Activated CD8-positive, alpha-beta memory T cell treated with anti-CD3 and anti-CD28 coated beads for 24 hours (primary cell): ENCODE data around the gene PELO.
"Not testable (repeated sequence)": the region's sequence is repeated elsewhere in the genome, so short reads cannot be mapped to it uniquely, and the experiment has no call there.

Experiments
- DNase-seq: peaks from one replicate; pipeline ENCODE4 v3.0.0-alpha.2; 2020

Gene PELO

DNA sequence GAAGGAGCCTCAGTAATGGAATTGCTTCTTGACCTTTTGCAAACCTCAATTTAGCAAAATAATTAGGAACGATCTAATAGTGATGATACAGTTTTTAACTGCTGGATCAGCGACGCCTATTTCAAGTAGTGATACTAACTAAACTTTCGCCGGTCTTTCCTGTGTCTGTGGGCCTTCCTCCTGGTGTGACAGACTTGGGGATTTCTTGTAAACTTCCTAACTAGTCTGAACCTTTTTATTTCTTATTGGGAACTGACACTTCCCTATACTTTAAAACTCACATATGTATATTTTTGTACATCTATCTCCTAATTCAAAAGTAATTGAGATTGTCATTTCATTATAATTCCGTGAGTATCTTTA, 15.2 kb downstream of the PELO start:
- DNase-seq = no peak

DNA sequence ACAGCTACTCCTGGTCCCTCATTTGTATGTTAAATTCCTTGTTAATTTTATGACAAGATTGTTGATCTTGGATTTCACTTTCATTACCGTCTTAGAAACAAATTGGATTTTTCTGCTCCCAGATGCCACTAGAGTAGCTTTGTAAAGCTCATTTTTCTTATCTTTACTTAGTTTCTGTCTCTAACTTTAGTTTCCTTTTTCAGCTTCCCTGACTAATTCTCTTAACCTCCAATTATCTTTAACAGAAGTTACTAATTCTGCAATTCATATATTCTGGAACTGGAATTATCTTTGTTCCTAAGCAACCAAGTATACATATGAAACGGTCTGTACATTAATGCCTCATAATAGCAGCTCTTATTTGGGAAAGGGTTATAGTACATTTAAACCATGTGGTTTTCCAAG, 16.7 kb downstream of the PELO start:
- no peak for DNase-seq

DNA sequence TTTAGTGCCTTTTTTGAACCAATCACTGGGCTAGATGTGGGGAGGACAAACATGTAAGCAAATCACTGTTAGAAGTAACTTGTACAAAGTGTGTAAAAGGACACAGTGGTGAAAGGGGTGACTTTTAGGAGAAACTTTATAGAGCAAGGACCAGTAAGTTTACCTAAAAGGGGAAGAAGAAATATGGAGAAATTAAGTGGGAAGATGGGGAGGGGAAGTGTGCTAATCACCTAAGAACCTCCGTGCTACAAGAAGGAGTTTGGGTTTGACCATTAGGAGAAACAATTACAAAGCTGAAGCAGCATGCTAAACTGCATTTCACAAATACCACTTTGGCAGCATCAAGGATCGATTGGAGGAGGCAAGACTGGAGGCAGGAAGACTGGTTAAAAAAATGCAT, 17.3 kb downstream of the PELO start:
- no peak for DNase-seq

DNA sequence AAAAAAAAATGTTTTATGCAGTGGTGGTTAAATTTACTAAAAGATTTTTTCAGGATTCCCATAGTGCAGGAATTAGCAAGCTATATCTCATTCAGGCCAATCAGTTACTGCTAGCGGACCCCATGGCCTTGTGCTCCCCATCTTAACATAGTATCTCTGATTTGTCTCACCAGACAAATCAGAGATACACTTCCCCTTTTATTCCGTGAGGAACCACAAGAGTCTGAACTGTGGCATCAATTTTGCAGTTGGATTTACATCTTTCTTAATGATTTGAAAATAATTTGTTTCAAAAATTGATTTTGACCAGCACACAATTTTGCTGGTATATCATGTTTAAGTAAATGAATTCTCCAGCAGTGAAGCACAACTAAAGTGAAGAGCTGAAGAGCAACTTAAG, 17.9 kb downstream of the PELO start:
- DNase-seq = no peak

DNA sequence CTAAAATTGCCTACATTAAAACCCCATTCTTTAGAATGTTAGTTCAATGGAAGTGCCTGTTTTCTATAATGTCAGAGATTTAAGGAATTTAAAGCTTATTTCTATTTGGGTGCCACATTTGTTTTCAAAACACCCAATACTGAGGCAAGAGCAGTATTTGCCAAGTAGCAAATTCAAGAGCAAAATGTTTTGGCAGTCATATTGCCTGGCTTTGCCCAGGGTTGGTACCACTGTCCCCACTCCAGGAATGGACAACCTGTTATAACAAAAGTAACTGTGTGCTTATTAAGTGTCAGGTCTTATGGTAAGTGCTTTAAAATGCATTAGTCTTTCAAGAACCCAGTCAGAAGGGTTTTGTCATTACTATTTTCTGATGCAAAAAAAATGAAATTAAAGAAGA, 19.3 kb downstream of the PELO start:
- DNase-seq = no peak

DNA sequence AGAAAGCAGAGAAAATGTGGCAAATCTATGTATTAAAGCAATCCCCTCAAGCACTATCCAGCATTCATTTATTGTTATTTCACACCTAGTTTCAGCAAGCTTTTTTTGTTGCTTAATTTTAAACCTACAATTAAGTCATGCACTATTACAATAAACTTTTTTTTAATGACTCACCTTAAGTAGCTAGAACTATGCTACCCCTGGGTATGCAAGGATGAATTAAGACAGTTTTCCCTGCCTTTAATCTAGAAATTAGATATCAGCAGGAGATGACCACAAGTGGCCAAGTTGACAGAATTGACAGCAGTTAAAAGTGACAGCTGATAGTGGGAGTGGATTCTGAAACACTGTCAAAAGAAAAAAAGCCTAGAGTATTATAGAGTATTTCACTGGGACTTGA, 20.0 kb downstream of the PELO start:
- no peak for DNase-seq

DNA sequence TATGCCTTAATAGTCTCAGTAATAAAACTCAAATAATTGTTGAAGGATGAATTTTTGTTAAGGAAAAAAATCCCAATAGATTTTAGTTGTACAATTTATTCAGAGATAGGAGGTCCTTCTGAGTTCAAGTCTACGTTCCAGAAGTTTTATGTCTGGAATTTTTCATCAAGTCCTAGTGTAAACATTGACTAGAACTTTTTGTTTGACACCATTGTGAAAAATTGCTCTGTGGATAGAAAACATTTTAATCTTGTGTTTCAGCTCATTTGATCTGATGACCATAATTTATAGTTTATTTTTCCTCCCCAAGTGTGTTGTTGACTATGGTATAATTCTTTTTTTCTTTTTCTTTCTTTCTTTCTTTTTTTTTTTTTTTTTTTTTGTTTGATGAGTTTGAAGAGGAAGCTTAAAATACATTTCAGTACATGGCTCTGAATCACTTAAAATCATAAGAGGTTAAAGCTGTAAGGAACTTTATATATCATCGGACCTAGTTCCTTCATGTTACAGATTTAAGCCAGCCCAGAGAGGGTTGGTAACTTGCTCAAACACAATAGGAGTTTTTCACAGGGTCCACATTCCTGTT, 20.7 kb downstream of the PELO start:
- DNase-seq = no peak

DNA sequence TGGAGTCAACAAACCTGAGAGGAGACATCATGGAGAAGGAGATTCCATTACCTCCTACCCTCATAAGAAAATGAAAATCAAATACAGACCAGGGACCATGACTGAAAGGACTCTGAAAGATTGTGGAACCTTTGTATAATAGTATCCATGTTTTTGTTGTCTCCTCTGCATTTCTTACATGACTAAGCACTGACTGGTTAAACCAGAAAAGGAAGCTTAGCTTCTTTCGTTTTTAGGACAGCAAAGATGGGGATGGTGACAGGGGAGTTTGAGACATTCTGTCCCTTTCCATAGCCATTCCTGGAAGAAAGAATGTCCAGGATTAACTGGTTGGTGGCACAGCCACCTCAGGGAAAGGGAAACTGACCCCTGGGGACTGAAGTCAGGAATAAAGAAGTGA, 22.2 kb downstream of the PELO start:
- no peak for DNase-seq

DNA sequence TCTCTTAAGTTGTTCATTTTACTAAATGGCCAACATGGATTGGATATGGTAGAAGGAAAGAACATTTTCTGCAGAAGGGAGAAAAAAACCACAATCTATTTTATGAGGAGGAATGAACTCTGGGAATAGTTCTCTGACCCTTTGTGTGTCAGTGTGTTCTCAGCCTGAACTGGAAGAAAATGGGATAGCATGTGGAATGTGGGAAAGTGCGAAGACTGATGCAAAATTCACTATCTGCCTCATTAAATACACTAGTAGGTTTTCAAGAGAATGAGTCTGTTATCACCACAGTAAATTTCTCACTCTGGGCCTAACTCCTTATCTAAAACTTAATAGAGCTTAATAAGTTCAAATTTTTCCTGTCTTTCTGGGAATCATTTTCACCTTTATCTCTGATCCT, 22.7 kb downstream of the PELO start:
- no peak for DNase-seq

DNA sequence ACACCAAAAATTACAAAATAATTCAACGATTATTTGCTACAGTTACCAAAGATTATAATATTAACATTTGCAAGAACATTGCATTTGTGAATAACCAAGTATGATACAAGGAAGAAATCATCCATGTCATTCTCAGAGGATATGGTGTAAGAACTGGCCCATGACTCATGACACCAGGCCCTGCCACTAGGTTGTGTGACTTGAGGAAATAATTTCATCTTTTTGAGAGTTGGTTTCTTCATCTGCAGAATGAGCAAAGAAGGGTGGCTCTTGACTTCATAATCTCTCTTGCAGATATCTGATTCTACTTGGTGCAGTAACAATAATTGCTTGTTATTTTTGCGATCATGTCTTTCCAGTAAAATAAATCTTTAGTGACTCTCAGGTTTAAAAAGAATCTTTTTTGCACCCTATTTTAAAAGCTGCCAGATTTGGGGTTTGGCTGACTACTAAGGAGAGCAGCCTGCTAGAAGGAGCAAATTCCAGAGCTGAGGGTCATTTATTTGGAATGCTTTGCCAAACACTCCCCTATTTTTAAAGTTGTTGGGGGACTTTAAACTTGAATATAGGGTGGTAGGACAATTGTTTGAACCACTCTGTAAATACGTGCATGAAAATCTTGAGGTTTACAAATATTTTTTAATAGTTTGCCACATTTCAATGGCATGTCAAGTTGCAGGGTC, 23.5 kb downstream of the PELO start:
- no peak for DNase-seq

DNA sequence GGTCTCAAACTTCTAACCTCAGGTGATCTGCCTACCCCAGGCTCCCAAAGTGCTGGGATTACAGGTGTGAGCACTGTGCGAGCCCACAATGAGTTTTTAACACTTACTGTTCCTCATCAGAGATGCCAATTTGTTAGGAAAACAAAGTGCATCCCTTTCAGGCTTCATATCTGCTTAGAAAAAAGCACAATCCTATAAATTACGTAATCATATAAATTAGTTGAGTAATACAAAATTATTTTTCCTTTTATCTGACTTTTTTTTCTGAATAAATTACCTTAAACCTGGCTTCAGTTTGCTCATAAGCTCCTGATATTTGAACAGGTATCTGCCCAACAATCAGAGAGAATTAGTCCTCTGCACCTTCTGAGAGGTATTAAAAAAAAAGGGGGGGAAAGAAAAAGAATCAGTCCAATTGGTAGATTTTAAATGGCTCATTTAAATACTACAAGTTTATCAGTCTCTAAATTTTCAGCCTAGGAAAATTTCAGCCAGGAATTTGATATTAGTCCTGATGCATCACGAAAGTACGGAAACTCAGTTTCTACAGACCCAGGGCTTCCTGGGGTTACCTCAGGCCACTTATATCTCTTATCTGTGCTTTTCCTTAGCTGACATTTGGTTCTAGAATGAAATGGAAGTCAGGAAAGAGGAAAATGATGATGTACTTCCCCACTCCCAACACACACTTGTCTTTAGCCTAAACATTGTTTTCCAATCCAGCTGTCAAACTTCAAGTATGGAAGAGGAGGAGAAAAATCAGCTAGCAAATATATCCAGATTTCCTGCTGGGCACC, 26.8 kb downstream of the PELO start:
- no peak for DNase-seq

DNA sequence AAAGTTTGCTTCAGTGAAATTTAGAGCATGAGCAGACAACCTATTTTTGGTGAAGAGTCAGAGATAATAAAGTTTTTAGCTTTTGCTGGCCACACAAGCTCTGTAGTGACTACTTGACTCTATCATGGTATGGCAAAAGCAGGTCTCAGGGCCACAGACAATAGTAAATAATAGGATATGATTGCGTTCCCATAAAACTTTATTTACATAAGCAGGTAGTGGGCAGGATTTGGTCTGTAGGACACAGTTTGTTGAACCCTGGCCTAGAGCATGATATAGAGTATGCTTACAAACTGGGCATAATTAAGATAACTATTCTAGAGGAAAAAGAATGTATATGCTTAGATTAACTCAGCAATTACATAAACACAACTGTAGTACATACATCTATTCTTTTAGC, 30.1 kb downstream of the PELO start:
- DNase-seq = no peak

DNA sequence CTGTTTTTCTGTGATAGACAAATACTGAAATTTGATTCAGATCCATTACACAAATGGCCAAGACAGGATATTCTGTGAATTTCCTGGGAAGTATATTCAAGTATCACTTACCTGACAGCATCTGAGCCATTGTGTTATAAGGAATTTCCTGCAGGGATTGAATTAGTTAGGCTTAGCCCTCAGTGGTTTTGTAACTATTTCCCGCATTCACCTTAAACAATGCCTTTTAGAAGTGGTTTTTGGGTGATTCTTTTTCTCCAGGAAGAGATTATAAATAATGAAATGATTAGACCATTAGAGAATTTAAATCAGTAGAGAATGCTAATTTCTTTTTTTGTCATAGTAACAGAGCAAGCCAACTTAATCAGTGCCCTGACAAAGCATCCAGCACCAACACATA, 30.6 kb downstream of the PELO start:
- DNase-seq = no peak

DNA sequence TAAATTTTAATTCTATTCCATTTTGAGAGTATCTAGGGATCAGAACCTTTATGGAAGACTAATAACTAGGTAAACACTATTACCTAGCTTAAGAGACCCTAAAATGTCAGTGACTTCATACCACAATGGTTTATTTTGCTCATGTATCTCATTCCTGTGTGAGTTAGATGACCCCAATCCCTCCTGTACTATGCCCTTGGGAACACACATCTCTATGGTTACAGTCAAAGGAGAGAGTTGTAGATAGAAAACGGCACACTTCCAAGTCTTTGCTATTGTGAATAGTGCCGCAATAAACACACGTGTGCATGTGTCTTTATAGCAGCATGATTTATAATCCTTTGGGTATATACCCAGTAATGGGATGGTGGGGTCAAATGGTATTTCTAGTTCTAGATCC, 31.1 kb downstream of the PELO start:
- not testable (repeated sequence) for DNase-seq

DNA sequence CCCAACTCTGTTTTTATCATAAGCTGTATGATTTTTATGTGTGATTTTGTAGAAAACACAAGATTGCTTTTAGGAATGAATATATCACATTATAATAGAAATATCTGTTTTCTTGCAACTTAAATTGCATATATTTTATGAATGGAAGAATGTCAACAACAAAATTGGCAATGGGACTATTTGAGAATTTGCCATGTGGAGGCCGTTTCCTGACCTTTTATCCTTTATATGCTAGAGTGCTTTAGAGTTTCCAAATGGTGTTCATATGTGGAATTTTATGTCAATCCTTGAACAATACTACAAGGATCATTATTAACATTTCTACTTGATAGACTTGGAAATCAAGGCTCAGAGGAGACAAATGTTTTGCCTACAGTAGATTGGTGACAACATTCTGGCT, 34.2 kb downstream of the PELO start:
- DNase-seq = no peak

DNA sequence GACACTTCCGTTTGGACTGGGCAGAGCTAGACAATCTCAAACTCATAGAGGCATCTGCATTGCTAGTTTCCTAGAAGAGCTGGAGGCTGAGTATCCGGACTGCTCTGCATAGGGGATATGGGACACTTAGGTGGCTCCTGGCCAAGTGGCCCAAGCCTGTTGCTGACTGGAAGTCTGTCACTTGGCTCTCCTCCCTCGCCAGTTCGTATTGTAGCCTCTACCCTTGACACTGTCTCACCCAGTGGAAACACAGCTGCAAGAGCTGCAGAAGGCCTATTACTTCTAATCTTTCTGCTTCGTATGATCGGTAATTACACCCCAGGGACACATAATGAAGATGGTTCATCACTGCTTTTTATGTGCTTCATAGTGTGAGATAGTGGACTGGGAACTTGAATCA, 34.7 kb downstream of the PELO start:
- DNase-seq = no peak

DNA sequence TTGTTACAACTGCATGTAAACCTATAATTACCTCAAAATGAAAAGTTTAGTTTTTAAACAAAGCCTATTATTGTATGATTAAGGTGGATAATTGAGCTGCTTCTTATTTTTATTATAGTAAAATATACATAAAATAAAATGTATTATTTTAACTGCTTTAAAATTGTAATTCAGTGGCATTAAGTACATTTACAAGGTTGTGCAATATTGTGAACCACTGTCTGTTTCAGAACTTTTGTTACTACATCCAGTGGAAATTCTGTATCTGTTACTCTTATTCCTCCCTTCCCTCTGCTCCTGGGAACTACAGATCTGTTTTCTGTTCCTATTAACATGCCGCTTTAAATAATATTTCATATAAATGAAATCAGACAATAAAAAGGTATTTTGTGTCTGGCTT, 37.1 kb downstream of the PELO start:
- no peak for DNase-seq

DNA sequence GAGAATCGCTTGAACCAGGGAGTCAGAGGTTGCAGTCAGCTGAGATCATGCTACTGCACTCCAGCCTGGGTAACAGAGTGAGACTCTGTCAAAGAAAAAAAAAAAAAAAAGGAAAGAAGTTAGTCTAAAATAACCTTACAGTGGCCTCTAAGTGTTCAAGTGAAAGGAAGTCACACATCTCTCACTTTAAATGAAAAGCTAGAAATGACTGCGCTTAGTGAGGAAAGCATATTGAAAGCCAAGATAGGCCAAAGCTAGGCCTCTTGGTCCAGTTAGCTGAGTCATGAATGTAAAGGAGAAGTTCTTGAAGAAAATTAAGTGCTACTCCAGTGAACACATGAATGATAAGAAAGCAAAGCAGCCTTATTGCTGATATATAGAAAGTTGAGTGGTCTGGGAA, 38.1 kb downstream of the PELO start:
- no peak for DNase-seq

DNA sequence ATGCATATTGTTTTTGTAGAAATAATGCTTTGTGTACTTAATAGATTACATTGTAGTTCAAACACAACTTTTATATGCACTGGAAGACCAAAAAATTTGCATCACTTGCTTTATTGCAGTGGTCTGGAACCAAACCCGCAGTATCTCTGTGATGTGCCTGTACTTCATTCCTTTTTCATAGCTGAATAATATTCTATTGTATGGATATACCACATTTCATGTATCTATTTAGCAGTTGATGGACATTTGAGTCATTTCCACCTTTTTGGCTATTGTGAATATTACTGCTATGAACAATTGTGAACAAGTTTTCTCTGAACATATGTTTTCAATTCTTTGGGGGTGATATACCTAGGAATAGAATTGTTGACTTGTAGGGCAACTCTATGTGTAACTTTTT, 40.1 kb downstream of the PELO start:
- DNase-seq = no peak

DNA sequence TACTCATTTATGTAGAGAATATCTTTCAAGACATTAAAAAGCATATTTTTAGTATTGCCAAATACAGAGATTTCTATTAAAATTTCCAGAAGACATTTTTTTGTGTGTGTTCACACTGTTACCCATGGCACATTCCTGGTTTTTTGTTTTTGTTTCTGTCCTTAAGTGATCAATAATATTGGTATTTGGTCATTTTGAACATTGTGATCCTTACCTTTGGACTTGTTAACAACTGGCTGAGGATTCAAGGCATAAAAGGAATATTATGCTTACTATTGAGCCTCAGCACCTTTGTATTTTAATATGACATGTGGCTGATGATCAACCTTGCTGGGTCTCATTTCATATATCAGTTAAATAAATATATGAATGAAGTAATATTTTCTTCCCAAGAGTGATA, 41.9 kb downstream of the PELO start:
- DNase-seq = no peak

DNA sequence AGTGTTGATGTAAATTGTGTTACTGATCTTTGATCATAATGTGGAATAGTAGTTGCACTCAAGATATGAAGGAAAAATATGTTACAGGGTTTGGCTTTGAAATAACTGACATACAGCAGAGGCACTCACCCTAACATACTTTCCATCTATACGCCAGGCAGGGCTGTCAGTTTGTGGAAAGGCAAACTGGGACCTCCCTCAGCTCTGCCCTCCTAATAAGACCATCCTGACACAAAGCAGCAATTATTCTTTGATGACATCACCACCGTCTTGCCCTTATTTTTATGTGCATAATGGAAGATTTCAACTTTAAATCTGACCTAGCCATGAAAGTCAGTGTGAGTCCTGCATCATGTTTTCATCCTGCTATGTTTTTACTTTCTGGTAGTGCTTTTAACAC, 42.9 kb downstream of the PELO start:
- DNase-seq = no peak

DNA sequence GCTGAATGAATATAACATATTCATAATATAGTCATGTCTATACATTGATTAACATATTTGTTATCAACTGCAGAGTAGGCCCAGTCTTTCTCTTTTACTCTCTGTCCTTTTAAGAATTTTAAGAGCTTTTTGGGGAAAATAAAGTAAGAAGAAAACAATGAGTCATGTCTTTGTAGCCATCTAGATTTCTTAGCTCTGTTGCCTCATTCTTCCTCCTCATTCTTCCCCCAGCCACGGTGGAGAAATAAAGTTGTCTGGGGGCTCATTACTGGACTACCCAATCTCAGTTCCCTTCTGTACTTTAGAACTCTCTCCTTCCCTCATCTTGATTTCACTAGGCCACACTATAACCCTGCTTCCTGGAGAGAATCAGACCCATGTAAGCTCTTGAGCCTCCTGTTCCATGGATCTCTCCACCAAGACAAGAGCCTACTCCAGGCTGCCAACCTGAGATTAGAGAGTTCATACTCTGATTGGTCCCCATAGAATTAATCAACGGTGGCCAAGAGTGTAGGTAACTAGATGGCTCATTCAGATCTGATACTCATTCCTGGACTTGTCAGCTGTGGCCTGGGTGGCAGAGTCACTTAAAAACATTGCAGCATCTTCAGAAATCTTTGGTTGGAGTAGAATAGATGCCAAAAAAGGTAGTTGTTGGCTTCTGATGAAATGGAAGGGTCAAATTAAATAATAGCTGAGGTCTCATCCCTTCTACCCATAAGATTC, 44.2 kb downstream of the PELO start:
- no peak for DNase-seq

DNA sequence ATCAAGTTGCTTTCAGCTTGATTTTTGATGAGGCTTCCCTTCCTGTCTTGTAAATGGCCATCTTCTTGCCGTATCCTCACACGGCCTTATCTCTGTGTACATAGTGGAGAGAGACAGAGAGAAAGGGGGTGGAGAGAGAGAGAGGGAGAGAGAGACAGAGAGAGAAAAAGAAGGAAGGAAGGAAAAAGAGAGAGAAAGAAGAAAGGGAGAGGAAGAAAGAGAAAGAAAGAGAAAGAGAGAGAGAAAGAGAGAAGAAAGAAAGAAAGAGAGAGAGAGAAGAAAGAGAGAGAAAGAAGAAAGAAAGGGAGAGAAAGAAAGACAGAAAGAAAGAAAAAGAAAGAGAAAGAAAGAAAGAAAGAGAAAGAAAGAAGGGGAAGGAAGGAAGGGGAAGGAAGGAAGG, 46.6 kb downstream of the PELO start:
- DNase-seq = no peak

DNA sequence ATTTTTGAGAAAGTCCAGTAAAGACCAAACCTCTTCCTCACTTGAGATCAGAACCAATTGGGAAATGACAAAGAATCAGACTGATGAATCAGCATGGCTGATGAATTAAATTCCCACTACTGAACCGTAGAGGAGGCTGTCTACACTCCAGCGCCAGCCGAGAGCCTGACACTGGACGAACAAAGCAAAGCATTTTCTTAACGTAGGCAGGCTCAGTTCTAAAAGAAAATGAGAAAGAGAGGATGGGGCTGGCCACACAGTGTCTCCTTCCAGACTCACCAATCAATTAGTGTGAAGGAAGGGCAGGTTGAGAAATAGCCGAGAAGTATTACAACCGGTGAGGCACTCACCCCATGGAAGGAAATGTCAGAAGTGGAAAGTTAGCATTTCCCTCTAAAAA, 49.4 kb downstream of the PELO start:
- DNase-seq = no peak
